NCI-H748 (cell line): ENCODE measurements around the gene NFATC3.
A peak's percentile ranks its signal among the peaks of the same experiment; 100 is the strongest.

Experiments
- DNase-seq: peaks from one replicate; lab custom pipeline; 2025; ENCODE audit not compliant: unreplicated experiment; lab: John Stamatoyannopoulos, UW

NFATC3 gene

GRCh38 chr16:68267612-68268405, 182.6 kb downstream of the NFATC3 start:
- DNase-seq, result no peak

DNA sequence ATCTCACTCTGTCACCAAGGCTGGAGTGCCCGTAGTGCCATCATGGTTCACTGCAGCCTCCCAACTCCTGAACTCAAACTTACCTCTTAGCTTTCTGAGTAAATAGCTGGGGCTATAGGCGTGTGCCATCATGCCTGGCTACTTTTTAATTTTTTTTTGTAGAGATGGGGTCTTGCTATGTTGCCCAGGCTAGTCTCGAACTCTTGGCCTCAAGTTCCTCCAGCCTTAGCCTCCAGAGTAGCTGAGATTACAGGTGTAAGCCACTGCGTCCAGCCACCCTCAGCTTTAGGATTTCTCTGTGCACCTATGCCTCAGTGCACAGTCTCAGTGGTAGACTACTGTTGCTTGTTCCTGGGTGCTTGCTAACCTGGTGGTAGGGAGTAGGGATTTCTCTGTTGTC, 184.6 kb downstream of the NFATC3 start:
- DNase-seq, result no peak

DNA sequence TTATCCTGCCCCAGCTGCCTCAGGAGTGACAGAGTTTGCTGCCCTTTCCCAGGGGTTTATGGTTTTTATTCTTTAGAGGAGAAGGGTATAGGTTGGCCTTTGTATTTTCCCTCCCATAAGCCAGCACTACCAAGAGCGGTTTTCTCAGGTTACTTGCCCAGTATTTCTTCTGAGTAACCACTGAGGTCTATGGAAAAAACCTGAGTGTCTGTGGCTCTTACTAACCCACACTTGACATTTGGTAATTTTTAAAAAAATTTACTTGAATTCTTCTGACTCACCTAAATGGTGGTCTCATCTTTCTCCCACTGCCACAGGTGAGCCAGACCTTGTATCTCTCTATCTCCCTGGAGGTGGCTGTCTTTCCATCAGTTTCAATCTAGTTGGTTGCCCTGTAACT, 185.2 kb downstream of the NFATC3 start:
- DNase-seq, result no peak

GRCh38 chr16:68272507-68273209, 187.5 kb downstream of the NFATC3 start:
- peak; percentile 38 for DNase-seq

GRCh38 chr16:68273459-68273858, 188.3 kb downstream of the NFATC3 start:
- DNase-seq, result no peak

GRCh38 chr16:68273896-68274295, 188.7 kb downstream of the NFATC3 start:
- DNase-seq, result no peak

DNA sequence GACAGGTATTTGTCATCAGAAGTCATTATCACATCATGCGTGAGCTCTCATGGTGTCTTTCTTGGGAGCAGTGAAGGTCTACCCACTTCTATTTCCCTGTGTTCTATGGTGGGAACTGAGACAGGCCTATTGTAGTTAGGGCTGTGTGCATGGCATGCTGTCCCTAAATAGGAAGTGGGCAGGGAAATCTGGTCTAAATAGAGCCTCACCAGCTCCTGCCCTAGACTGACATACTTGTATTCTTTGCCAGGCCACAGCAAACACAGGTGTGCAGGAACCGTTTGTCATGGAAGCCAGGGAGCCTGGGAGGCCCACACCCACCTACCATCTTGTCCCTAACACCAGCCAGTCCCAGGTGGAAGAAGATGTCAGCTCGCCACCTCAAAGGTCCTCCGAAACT, 189.3 kb downstream of the NFATC3 start:
- no peak for DNase-seq

- DNase-seq, result peak; percentile 52
These were observed 190.5 kb downstream of the NFATC3 start for GRCh38 chr16:68275611-68276191.

DNA sequence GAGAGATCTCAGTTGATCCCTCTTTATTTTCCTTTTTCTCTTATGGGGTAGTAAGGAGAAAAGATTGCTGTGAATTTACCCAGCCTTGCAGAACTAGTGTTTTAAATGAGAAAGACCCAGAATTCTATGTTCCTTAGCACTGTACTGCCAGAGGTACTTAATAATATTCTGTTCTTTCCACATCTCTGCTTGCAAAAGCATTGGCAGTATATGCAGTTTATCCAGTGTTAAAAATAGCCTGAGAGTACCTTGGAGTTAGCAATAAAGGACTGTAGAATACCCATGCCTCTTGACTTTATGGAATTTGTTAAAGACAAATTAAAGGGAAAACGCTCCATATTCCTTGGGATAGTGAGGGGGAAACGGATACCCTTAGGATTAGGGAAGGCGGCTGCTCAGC, 191.1 kb downstream of the NFATC3 start:
- no peak for DNase-seq
